Activated CD4-positive, alpha-beta T cell treated with anti-CD3 and anti-CD28 coated beads for 48 hours (primary cell): ENCODE measurements around the gene MEPE.
"Not testable (repeated sequence)": the region's sequence is repeated elsewhere in the genome, so short reads cannot be mapped to it uniquely, and the experiment has no call there.

Experiments
- DNase-seq: peaks from one replicate; pipeline ENCODE4 v3.0.0-alpha.2; 2020

MEPE gene

GRCh38 chr4:87886083-87886482 lies 53.3 kb downstream of the MEPE start:
- no peak for DNase-seq

GRCh38 chr4:87890753-87891152 lies 58.0 kb downstream of the MEPE start:
- DNase-seq: not testable (repeated sequence)

GRCh38 chr4:87895964-87896621 lies 63.3 kb downstream of the MEPE start:
- DNase-seq: peak; percentile 39
